ENCODE data around the gene SYT11.

The SYT11 gene

GRCh38 chr1:155897746-155898145, 38.4 kb downstream of the SYT11 start:
- TF ChIP-seq BACH2 (CRISPR knock-in tag; IDR thresholded peaks at IDR 0.05; ENCODE audit: borderline replicate concordance) (no peak), OSR1 (CRISPR knock-in tag; IDR thresholded peaks at IDR 0.05) (no peak), ZC3H10 (CRISPR knock-in tag; IDR thresholded peaks at IDR 0.05) (no peak), GLIS3 (CRISPR knock-in tag; IDR thresholded peaks at IDR 0.05) (no peak), TSHZ2 (CRISPR knock-in tag; IDR thresholded peaks at IDR 0.05) (no peak), PPARA (CRISPR knock-in tag; IDR thresholded peaks at IDR 0.05; ENCODE audit: borderline replicate concordance) (no peak), ZFP30 (CRISPR knock-in tag; IDR thresholded peaks at IDR 0.05) (no peak), RARB (CRISPR knock-in tag; IDR thresholded peaks at IDR 0.05) (no peak), CSDC2 (CRISPR knock-in tag; IDR thresholded peaks at IDR 0.05) (no peak)
- TF ChIP-seq, protein P1, sequence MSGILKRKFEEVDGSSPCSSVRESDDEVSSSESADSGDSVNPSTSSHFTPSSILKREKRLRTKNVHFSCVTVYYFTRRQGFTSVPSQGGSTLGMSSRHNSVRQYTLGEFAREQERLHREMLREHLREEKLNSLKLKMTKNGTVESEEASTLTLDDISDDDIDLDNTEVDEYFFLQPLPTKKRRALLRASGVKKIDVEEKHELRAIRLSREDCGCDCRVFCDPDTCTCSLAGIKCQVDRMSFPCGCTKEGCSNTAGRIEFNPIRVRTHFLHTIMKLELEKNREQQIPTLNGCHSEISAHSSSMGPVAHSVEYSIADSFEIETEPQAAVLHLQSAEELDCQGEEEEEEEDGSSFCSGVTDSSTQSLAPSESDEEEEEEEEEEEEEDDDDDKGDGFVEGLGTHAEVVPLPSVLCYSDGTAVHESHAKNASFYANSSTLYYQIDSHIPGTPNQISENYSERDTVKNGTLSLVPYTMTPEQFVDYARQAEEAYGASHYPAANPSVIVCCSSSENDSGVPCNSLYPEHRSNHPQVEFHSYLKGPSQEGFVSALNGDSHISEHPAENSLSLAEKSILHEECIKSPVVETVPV (CRISPR knock-in tag; IDR thresholded peaks at IDR 0.05) = no peak
- ATAC-seq = peak; percentile 24; the same call in 1 of the 3 replicates

DNA sequence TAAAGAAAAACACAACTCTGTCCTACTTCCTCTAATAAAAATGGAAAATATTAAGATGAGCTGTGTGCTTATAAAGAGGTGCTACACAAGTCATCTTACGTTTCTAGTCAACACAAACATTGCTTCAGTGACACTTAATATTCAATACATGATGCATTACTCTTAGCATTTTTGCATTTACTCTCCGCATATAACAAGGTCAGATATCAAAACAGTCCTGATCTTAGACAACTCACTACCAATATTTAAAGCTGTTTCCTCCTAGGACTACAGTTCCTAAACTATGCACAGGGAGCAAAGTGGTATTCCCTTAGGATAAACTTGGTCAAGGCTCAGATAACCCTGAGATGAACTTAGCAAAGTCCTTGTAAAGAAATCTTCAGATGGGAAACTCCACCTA, 39.5 kb downstream of the SYT11 start:
- no peak for ATAC-seq
- TF ChIP-seq ZNF565 (CRISPR knock-in tag; conservative IDR thresholded peaks at IDR 0.05; ENCODE audit: low read depth) = no peak
- TF ChIP-seq TSHZ2 (CRISPR knock-in tag; IDR thresholded peaks at IDR 0.05) = no peak
- TF ChIP-seq ARNTL (CRISPR knock-in tag; IDR thresholded peaks at IDR 0.05; ENCODE audit: borderline replicate concordance, low read depth) = no peak
- TF ChIP-seq CSDC2 (CRISPR knock-in tag; IDR thresholded peaks at IDR 0.05) = no peak
- TF ChIP-seq TCF4 (CRISPR knock-in tag; IDR thresholded peaks at IDR 0.05; ENCODE audit: borderline replicate concordance) = no peak
- no peak for TF ChIP-seq ESRRG (CRISPR knock-in tag; IDR thresholded peaks at IDR 0.05)
- no peak for TF ChIP-seq ZFP30 (CRISPR knock-in tag; IDR thresholded peaks at IDR 0.05)
- TF ChIP-seq BACH2 (CRISPR knock-in tag; IDR thresholded peaks at IDR 0.05; ENCODE audit: borderline replicate concordance) = no peak
- TF ChIP-seq, protein P2, sequence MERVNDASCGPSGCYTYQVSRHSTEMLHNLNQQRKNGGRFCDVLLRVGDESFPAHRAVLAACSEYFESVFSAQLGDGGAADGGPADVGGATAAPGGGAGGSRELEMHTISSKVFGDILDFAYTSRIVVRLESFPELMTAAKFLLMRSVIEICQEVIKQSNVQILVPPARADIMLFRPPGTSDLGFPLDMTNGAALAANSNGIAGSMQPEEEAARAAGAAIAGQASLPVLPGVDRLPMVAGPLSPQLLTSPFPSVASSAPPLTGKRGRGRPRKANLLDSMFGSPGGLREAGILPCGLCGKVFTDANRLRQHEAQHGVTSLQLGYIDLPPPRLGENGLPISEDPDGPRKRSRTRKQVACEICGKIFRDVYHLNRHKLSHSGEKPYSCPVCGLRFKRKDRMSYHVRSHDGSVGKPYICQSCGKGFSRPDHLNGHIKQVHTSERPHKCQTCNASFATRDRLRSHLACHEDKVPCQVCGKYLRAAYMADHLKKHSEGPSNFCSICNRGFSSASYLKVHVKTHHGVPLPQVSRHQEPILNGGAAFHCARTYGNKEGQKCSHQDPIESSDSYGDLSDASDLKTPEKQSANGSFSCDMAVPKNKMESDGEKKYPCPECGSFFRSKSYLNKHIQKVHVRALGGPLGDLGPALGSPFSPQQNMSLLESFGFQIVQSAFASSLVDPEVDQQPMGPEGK (CRISPR knock-in tag; IDR thresholded peaks at IDR 0.05; ENCODE audit: borderline replicate concordance) = no peak
- TF ChIP-seq PPARA (CRISPR knock-in tag; IDR thresholded peaks at IDR 0.05; ENCODE audit: borderline replicate concordance) = no peak
- TF ChIP-seq SNAI2 (CRISPR knock-in tag; IDR thresholded peaks at IDR 0.05) = no peak

GRCh38 chr1:155899683-155900082, 40.3 kb downstream of the SYT11 start:
- no peak for ATAC-seq
- TF ChIP-seq CSDC2 (CRISPR knock-in tag; IDR thresholded peaks at IDR 0.05) (no peak), OSR1 (CRISPR knock-in tag; IDR thresholded peaks at IDR 0.05) (no peak), GLIS3 (CRISPR knock-in tag; IDR thresholded peaks at IDR 0.05) (no peak), SNAI2 (CRISPR knock-in tag; IDR thresholded peaks at IDR 0.05) (no peak), TOX (CRISPR knock-in tag; IDR thresholded peaks at IDR 0.05; ENCODE audit: borderline replicate concordance) (no peak), TCF4 (CRISPR knock-in tag; IDR thresholded peaks at IDR 0.05; ENCODE audit: borderline replicate concordance) (no peak), TSHZ2 (CRISPR knock-in tag; IDR thresholded peaks at IDR 0.05) (no peak), ZNF70 (CRISPR knock-in tag; IDR thresholded peaks at IDR 0.05) (no peak), RARB (CRISPR knock-in tag; IDR thresholded peaks at IDR 0.05) (no peak), BACH2 (CRISPR knock-in tag; IDR thresholded peaks at IDR 0.05; ENCODE audit: borderline replicate concordance) (no peak), ZNF565 (CRISPR knock-in tag; conservative IDR thresholded peaks at IDR 0.05; ENCODE audit: low read depth) (no peak), ZNF8 (CRISPR knock-in tag; IDR thresholded peaks at IDR 0.05) (no peak), ARNTL (CRISPR knock-in tag; IDR thresholded peaks at IDR 0.05; ENCODE audit: borderline replicate concordance, low read depth) (no peak)
- TF ChIP-seq, protein P3, sequence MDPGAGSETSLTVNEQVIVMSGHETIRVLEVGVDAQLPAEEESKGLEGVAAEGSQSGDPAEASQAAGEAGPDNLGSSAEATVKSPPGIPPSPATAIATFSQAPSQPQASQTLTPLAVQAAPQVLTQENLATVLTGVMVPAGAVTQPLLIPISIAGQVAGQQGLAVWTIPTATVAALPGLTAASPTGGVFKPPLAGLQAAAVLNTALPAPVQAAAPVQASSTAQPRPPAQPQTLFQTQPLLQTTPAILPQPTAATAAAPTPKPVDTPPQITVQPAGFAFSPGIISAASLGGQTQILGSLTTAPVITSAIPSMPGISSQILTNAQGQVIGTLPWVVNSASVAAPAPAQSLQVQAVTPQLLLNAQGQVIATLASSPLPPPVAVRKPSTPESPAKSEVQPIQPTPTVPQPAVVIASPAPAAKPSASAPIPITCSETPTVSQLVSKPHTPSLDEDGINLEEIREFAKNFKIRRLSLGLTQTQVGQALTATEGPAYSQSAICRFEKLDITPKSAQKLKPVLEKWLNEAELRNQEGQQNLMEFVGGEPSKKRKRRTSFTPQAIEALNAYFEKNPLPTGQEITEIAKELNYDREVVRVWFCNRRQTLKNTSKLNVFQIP (CRISPR knock-in tag; IDR thresholded peaks at IDR 0.05; ENCODE audit: borderline replicate concordance, low read depth) = no peak
- TF ChIP-seq, protein P2 (CRISPR knock-in tag; IDR thresholded peaks at IDR 0.05; ENCODE audit: borderline replicate concordance) = no peak
